Cerebellar cortex (tissue), 1 donor: ENCODE measurements around the gene CDK4.

Experiments
- DNase-seq: peaks from one replicate; pipeline ENCODE4 v3.0.0-alpha.2; 2015; ENCODE audit warnings: low spot score

CDK4 gene

DNA sequence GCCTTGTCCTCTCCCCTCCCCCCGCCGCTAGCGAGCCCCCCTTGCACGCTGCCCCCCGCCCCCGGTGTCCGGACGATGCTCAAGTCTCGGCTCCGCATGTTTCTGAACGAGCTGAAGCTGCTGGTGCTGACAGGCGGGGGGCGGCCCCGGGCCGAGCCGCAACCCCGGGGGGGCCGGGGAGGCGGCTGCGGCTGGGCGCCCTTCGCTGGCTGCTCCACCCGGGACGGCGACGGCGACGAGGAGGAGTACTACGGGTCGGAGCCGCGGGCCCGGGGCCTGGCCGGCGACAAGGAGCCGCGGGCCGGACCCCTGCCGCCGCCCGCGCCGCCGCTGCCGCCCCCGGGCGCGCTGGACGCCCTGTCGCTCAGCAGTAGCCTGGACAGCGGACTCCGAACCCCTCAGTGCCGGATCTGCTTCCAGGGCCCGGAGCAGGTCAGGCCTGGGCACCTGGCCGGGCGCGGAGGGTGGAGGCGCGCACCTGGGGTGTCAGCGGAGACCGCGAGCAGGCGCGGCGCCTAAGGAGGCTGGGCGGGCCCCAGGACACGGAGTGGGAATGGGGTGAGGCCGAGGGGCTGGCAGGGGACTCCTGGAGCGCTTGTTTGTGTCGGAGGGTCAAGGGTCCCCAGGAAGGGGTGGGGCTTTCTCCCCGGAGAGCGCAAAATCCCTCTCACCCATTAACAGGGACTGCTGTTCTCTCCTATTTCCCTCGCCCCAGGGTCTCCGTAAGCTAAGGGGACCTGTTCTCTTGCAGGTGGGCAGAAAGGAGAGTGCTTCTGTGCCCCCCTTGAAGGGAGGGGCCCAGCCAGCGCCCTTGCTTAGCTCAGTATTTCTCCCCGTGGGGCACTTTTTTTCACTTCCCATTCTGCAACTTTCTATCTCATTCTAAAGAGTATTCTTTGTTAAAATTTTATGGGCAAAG, 3.6 kb upstream of the CDK4 start:
- DNase-seq: no peak

DNA sequence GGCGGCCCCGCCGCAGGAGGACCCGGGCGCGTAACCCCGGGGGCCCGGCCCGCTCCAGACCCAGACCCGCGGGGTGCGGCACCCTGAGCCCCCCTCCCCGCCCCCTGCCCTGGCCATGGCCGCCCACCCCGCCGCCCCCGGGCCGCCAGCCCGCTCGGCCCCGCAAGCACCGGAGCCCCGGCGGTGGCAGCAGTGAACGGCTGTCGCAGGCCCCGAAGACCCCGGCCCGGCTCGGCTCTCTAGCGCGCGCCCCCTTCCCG, 3.0 kb upstream of the CDK4 start:
- no peak for DNase-seq

DNA sequence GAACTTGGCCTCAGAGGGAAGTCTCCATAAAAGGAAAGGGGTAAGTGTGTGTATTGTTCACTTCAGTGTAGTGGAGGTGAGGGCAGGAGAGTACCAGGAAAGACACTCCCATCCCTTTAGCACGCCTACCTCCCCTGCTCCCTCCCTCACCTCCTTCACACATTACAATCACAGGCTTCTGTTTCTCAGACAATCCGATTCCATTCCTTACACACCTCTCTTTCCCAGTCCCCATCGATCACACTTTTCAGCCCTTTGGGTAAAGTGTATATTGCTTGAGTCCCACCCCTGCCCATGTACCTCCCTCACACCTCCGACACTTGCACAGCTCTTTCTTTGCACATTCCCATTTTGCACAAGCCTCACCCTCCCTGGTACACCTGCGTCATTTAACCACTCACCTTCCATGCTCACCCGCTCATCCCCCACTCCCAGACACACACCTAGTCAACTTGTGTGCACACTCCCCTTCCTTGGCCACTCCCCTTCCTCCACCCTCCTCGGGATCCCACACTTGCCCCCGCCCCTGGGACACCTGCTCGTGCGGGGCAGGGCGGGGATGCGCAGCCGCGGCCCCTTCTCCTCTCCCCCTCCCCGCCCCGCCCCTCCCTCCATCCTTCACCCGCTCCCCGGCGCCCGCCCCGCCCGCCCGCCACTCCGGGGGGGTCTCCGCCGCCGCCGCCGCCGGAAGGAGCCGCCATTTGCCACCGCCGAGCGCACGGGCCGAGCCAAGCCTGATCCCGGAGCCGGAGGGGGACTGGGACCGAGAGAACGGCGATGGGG, 2.5 kb upstream of the CDK4 start, which contains the start of gene MARCHF9:
MARCHF9 (plus strand) TSS at position 693 of the 783 bp plus-strand sequence. CDS start 426 bp downstream, outside the sequence.
- peak; percentile 85 for DNase-seq

DNA sequence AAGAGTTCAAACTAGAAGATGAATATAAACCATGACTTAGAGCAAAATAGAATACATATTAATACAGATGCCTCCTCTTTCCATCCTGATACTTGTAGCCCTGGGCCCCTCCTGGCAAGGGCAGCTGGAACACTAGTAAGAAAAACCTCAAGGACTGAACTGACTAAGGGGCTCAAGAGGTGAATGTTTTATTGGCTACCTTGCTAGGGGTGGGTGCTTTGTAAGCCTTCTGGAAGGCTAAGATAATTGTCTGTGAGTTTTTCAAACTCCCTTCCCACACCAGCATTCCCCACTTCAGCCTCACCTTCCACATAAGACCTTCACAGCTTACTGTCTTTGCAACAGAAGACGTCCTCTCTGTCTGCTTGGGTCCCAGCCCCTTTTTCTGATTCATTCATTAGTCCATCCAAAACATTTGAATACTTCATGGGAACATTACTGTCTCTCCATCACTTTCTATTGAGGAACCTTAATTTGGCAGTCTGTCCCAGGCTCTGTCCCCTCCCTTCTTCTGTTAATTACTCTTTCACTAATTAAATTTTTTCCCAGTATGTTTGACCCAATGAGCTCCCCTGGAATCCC, 1.7 kb upstream of the CDK4 start:
- no peak for DNase-seq

DNA sequence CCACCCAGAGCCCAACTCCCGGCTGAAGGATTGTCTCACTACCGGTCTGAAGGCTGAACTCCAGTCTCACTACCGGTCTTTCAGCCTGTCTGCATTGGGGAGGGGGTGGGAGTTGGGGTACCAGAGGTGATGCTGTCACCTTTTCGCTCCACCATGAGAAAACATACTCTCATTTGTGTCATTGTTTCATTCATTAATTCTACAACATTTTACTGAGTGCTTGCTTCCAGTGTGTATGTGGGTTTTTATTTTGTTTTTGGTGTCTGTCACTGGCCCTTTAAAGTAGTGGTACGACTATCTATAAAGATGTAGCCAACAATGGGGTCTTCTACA, 524 bp upstream of the CDK4 start:
- DNase-seq: no peak

DNA sequence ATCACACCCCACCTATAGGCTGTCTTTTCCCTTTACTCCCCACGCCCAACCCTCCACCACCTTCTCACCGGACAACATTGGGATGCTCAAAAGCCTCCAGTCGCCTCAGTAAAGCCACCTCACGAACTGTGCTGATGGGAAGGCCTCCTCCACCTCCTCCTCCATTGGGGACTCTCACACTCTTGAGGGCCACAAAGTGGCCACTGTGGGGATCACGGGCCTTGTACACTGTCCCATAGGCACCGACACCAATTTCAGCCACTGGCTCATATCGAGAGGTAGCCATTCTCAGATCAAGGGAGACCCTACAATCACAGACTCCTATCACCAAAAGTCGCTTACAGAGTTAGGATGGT, 700 bp downstream of the CDK4 start:
- no peak for DNase-seq

DNA sequence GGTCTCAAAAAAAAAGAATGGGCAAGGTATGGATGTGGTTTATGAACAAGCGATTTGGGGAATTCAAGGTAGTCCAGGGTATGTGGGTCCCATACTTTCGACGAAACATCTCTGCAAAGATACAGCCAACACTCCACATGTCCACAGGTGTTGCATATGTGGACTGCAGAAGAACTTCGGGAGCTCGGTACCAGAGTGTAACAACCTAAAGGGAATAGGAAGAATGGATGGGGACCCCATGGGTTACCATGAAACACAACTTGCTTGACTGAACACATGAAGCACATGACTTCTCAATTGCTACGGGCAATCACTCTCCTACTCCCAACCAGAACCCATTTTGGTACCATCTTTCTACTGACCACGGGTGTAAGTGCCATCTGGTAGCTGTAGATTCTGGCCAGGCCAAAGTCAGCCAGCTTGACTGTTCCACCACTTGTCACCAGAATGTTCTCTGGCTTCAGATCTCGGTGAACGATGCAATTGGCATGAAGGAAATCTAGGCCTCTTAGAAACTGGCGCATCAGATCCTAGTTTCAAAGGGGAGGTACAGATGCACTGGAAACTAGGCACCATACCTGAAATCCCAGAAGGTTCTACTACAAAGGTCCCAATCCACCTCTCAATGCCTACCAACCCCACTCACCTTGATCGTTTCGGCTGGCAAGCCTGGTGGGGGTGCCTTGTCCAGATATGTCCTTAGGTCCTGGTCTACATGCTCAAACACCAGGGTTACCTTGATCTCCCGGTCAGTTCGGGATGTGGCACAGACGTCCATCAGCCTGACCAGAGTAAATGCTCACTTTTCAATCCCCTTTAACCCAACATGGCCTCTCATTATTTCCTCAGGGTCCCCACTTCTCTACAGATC, 1.3 kb downstream of the CDK4 start:
- no peak for DNase-seq

DNA sequence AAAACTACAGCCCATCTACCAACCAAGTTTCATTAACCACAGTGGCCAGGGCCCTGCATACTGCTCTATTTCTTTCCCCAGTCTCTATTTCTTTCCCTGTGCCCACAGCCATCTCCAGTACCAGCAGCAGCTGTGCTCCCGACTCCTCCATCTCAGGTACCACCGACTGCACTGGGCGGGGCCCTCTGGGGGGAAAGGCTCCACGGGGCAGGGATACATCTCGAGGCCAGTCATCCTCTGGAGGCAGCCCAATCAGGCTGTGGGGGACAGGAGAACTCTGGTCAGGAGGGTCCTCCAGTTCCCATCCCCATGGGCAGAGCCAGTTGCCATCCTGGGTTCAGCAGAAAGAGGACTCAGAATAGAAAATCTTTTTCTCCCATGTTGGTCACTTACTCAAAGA, 3.0 kb downstream of the CDK4 start:
- DNase-seq: no peak

DNA sequence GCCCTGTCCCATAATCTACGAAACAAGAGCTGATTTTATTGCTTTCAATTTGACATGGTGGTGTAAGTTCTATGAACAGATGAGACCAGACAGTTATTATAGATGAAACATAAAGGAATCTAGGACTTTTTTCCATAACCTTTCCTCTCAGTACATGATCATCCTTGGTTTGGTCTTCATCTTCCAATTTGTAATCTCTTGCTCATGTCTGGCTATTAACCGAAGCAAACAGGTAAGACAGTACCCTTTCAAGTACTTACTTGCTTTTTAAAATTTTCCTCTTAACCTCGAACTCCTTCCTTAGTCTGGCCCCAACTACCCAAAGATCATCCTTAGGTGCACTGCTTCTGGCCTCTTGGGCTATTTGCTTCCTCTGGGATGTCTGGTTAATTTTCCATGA, 6.1 kb downstream of the CDK4 start:
- DNase-seq: no peak

DNA sequence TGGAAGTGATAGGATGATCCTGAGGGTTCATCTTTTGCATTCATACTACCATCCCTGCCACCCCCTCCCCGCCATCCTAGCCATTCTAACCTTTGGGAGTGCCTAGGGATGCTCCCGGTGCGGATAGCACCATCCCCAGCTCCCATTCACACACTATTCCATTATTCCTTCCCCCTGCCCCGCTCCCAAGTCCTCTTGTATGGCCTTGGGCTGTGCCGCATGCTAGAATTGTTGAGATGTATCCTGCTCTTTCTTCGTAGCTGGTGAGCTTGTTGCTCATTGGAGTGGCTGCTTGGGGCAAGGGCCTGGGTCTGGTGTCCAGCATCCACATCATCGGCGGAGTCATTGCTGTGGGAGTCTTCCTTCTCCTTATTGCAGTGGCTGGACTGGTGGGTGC, 6.6 kb downstream of the CDK4 start:
- no peak for DNase-seq

DNA sequence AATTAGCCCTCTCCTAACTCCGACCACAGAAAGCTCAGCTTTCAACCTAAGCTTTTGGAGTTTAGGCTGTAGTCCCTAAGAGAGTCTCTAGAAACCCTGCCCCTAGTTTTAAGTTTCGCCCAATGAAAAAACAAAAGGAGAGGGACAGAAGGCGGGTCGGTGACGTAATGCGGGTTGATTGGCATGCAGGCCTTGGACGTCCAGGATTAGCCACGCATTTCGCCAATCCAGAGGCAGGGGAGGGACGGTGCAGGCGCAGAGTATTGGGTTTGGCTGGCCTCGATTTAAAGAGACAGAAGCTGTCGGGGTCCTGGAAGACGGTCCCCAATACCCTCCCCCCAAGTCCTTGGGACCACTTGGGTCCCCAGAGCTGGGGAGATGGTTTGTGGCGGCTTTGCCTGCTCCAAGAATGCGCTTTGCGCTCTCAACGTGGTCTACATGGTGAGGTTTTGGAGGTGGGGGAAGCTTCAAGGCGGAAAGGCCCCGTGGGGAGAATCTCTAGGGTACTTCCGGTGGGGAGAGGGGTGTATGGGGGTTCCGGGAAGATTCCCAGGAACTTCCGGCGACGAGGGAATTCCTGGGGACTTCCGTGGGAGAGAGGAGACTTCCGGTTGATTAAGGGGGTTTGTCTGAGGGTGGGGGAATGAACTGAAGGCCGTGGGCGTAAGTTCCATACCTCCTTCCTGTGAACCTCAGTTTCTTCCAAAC, 7.2 kb downstream of the CDK4 start, which contains the start of gene TSPAN31:
TSPAN31 (plus strand) TSS at position 263 of the 708 bp plus-strand sequence; CDS start at position 379, 116 bp downstream.
- DNase-seq: peak; percentile 100

DNA sequence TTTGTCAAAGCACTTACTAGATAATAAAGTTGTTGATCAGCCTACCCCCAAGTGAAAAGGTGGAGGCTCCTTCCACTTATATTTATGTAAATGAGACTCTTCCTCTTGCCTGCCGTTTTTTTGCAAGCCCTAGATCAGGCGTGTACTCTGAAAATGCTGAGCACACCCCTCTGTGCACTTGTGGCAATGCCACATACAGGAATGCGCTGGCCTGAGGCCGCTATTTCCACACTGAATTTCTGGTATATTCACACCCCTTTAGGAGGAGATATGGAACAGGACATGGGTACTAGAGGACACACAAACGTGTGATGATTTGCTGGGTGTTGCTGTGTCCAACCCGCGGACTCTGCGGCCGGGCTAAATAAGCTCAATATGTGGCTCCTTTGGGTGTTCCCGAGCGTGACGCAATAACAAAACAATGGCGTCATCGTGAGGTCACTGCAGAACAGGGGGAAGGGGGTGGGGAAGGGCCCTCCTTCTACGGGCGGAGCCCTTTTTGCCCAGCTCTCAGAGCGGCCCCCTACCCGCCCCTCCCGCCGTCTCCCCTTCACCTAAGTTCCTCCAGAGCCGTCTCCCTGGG, 7.8 kb downstream of the CDK4 start:
- no peak for DNase-seq

DNA sequence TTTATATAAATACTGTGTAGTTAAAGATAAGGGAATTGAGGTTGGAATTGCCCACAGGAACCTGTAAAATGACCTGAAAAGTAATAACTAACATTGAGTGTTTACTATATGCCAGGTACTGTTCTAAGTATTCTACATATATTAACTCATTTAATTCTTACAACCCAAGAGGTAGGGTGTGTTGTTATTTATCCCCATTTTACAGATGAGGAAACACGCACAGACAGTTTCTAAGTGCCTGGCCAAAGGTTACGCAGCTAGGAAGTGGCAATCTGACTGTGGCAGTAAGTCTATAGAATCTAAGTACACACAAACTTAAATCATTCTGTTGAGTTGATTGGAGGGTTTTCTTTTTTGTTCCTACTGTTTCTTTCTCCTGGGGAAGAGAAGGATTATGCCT, 8.3 kb downstream of the CDK4 start:
- no peak for DNase-seq

DNA sequence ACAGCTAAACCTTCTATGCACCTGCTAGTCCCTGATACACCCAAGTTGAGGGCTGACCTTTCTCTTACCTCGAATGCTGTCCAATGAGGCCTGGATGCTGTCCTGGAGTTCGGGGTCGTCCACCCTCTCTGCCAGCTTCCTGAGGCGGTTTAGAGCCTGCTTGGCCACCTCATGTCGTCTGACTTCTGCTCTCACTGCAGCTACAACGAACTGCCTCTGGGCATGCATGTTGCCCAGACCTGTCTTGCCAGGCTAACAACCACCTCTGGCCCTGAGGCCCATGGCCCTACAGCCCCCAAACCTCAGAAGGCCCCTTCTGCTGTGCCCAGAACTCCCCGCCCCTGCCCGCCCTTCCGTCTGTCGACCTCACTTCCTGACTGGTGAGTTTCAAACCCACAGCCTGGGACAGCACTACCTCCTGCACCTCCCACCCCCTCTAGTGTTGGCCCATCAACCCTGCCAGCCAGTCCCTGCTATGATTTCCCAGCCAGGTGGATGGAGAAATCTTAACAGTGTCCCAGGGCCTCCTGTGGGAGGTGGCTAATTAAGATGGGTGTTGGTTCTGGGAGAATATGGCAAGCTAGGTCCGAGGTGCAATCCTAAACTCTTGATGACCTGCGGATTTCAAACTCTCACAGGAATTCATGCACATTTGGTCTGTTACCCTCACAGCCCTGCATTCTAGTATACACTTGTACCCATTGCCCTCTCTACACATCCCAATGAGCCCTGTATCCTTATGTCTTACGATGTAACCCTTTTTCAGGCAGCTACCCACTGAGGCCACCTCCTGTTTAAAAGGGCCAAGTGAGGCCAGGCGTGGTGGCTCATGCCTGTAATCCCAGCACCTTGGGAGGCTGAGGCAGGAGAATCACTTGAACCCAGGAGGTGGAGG, 10.0 kb downstream of the CDK4 start:
- no peak for DNase-seq

DNA sequence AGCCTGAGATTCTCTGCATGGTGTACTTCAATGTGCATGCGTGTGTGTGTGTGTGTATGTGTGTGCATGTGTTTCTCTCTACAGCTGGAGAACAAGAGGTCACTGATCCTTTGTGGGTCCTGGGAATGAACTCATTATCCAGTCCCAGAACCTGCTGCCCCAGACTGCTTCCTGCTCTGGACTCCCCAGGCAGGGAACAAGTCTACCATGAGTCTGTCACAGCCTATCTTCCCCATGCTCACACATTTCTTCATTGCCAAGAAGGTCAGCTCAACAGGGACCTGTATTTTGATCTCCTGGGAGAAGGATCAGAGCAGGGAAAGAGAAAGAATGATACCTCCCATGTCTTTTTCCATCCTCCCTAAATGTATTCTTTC, 10.7 kb downstream of the CDK4 start:
- no peak for DNase-seq

DNA sequence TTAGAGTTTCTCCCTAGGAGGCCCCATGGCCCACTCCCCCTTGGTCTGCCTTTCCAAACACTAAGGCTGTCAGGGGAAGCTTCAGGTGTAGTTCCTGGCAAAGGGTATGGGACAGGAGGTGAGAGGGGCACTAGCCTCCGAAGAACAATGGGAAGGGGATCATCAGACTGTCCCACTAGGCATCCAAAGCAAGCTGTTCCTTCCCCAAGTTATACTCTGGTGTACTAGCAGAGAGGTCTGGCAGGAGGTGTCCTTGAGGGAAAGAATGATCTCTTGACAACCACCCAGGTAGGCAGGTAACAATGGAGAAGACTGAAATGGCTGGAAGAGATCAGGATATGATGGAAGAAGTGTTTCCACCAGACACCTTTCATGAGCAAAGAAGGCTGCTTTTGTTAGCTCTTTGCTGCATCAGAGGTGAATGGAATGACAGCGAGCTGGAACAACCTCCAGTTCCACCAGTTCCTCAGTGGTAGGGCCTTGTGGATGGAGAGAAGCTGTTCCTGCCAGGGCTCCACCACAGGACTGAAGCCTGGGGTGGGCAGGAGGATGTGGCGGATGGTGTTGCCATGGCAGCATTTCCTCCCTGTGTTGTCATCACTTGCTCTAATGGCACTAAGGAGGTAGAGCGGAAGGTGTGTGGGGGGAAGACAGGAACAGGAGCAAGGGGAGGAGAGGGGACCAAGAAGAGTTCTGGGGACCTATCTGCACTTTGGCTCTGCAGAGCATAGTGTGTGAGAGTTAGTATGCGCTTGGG, 11.3 kb downstream of the CDK4 start:
- no peak for DNase-seq

DNA sequence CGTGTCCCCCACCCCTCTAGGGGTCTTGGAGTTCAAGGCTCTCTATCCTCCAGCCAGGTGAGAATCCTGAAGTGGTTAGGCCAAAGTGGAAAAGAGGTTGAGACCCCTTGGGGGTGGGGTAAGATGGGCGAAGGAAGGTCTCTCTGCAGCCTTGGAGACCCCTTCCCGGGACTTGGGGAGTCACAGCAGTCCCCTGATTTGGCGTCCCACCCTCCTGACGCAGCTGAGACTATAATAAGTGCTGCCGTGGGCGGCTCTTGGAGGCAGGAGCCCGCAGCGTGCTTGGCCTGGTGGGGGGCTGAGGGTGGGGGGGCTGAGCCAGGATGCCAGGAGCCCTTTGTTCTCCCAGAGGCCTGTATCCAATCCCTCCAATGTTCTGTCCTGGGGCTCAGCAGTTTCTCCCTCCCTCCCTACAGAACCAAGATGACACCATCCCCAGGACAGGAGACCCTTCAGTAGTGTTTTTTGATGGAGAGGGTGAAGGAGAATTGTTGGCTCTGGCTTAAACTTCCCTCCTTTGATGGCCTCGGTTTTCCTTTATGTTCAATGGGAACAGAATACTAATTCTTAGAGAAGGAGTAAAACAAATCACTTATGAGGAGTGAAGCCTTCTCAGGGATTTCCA, 12.1 kb downstream of the CDK4 start:
- no peak for DNase-seq

DNA sequence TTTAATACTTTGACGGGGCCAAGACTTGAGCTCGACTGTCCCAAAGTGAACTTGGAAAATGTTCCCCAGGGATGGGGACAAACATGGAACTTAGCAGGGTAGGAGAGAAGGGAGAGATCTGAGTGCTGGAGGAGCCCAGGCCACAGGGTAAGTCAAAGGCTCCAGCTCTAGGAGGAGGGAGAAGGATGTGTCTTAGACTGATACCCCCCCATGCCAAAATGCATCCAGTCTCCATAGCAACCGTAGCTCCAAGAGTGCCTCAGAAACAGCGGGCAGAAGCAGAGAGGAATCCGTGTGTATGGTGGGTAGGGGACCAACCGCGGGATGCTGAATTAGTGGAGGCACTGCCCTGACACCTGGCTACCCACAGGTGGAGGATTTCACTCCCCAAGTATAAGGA, 12.7 kb downstream of the CDK4 start:
- DNase-seq: no peak

DNA sequence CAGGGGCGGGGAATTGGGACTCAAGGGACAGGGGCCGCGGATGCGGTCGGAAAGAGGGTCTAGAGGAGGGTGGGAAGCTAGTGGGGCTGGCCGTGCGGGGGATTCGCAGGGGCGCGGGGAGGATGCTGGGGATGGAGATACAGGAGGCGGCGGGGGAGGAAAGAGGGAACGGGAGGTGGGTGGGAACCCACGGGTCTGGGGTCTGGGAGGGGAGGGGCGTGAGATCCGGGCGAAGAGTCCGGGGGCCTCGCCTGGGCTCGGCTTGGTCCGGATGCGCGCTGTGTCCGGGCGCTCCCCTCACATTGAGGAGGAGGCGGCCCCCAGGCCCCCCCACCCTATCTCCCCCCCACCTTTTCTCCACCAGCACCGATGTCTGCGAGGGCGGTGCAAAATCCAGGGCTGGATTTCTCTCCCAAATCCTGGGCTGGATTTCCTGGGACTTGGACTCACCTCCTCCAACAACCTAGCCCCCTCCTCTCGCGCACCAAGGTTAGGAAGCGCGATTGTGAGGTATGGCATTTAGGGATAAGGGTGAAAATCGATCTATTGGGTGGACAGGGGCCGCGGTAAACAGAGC, 13.4 kb downstream of the CDK4 start, which contains the start of gene AGAP2:
AGAP2 (minus strand) TSS at position 82 of the 577 bp plus-strand sequence. CDS start 496 bp downstream, outside the sequence.
- DNase-seq: peak; percentile 91
